GM19351 (cell line): ENCODE measurements around the gene CMIP.

Source experiments
- ATAC-seq: cut with Tn5 transposase; IDR thresholded peaks from one replicate; pipeline ENCODE4 v1.9.1; 2021; ENCODE audit warnings: mild to moderate bottlenecking, moderate library complexity; ENCODE audit not compliant: unreplicated experiment

Gene CMIP

DNA sequence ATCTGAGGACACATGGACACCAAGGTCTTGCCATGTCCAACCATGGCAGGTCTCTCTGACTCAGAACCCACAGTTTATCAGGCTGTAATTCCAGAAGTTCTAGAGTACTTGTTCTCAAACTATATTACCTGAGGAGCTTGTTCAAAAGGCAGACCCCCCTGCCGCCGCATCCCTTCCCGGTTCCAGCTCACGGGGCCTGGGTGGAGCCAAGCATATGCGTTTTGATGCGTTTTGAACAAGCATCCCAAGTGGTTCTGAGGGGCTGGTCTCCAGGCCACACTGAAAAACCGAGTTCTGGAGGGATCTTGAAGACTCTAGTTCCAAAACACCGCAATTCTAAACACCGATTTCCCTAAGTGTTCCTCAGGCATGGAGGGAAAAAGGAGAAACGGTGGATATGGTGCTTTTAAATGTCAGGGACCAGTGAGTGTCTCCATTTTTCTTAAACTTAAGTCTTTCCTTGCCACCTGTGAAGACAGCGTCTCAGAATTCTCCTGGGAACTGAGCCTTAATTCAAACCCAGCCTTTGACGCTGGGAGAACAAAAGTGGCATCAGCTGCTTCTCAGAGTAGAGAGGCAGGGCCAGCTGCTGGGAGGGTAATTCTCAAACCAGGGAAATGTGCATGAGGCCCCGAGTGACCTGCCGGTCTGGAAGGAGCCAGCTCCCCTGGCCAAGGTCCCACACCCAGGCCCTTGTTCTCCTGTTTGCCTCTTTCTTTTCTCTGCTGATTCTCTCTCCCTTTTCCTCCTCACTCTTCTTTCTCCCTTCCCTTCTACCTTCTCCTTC, 250.1 kb downstream of the CMIP start:
- ATAC-seq = no peak

GRCh38 chr16:81695321-81696165, 250.9 kb downstream of the CMIP start:
- no peak for ATAC-seq

DNA sequence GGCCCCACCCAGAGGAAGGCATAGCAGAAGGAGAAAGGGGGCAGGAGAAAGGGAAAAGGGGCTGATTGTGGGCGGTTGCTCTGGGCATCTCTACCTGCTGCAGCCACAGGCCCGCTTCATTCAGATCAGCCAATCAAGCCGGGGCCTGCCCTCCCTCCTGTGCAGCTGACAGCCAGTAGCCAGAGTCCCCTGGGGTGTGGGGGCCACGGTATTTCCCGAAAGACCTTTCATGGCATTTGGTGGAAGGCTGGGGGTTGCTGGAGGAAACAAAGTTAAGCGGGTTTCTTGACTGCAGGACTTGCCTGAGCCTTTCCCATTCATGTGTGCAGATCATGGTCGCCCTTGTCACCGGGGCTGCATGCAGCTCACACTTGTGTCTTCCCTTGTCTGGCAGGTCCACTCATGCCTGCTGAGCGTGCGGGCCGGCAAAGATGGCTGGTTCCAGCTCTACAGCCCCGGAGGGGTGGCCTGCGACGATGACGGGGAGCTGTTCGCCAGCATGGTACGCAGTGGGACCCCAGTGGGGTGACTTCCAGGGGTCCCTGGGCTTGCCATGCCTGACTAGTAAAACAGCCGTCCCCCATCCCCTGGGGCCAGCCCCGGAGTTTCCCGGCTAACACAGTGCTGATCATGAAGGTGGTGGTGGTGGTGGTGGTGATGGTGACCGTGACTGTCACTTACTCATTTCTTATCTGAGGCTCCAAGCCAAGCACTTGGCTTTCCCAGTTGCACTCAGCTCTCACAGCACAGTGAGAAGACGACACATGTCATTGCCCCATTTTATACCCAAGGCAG, 251.8 kb downstream of the CMIP start:
- ATAC-seq = no peak

DNA sequence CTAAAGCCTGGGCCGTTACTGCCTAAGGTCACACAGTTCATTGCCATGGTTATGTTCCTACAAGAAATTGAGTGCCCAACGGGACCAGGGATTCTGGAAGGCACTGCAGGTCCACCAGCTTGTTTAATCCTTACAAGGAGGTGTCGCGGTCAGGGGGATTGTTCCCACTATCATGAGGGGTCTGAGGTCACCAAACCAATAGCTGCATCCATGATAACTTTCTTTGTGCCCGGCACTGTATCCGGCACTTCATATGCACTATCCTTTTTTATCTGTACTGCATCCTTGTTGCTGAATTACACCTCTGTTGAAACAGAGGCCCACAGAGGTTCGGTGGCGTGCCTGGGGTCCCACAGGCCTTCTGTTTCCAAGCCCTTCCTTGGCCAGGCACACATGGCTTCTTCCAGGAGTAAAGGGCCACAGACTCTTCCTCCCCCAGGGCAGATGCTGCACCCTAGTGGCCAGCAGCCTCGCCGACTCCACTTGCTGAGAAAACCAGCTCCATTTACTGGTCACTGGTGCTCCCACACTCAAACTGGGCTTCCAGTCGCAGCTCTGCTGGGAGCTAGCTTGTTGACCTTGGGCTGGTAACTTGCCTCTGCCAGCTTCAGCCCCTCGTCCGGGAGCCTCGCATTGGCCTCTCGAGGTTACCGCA, 252.5 kb downstream of the CMIP start:
- no peak for ATAC-seq

GRCh38 chr16:81697616-81698309, 253.2 kb downstream of the CMIP start:
- ATAC-seq = no peak

DNA sequence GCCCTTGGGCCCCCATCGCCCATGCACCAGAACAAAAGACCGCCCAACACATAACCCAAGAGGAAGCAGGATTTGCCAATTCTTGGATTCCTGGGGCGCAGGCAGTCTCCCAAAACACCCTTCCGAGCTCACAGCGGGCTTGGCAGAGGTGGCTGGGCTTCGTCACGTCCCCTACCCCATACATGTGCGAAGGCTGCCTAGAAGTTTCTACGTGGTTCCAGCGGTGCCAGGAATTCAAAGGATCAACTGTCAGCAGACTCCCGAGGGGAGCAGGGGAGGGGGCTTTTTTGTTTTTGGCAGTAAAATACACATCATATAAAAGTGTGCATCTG, 253.7 kb downstream of the CMIP start:
- ATAC-seq = no peak

DNA sequence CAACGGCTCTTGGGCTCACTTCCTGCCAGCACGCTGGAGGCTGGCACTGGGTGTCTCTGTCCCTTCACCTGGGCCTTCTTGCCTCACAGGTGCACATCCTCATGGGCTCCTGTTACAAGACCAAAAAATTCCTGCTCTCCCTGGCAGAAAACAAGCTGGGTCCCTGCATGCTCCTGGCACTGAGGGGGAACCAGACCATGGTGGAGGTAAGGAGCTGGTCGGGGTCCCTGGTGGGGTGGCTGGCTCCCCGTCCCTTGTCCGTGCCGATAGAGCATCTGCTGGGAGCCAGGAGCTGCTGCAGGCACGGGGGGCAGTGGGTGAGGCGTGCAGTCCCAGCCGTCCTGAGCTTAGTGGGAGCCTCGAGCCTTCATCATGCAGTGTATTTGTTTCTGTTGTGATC, 255.0 kb downstream of the CMIP start:
- ATAC-seq = no peak

- no peak for ATAC-seq
Measured at GRCh38 chr16:81700071-81700779, 255.6 kb downstream of the CMIP start.

DNA sequence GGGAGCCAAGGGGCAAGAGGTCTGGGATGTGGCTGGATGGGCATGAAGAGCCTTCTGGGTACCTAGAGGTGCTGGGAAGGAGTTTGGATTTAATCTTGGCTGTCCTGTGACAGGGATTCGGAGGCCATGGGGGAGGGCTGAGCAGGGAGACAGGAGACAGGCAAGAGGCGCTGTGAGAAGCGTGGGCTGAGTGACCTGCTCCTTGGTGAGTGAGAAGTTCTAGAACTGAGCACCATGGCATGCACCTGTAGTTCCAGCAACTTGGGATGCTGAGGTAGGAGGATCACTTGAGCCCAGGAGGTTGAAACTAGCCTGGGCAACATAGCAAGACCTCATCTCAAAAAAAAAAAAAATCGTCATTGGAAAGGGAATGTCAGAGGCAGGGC, 256.2 kb downstream of the CMIP start:
- no peak for ATAC-seq

- no peak for ATAC-seq
Measured at GRCh38 chr16:81701296-81701970, 256.8 kb downstream of the CMIP start.

GRCh38 chr16:81702506-81702905, 257.9 kb downstream of the CMIP start:
- no peak for ATAC-seq

DNA sequence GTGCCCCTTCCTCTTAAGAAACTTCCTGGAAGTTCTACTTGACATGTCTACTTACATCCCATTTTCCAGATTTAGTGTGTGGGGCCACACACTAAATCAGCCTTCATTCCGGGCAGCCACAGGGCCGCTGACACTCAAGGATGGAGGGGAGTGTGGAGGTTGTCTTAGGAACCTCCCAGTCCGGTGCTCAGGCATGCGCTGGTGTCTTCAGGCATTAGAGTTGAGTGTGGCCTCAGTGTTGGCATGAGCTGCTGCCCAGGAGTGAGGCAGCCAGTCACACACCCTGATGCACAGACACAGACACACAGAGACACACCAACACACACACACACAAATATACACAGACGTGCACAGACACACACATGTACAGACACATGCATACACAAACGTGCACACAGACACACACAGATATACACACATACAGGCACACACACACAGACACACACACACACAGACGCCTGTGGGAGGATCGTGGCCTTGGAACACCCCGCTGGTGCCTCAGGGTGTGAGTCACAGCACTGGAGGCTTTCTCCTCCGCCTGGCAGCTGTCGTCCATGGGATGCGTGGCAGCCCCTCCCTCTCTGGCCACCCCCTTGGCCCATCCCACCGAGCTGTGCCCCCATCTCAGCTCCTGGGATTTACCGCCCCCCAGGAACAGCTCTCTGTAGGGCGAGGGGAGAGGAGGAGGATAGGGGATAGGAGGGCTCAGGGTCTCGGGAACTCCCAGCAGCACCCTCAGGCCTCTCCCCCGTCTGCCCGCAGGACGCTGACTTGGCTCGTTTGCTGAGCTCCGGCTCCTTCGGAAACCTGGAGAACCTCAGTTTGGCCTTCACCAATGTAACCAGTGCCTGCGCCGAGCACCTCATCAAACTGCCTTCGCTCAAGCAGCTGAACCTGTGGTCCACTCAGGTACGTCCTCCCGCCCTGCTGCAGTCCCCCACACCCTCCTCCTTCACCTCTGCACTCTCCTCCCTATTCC, 258.9 kb downstream of the CMIP start:
- no peak for ATAC-seq

DNA sequence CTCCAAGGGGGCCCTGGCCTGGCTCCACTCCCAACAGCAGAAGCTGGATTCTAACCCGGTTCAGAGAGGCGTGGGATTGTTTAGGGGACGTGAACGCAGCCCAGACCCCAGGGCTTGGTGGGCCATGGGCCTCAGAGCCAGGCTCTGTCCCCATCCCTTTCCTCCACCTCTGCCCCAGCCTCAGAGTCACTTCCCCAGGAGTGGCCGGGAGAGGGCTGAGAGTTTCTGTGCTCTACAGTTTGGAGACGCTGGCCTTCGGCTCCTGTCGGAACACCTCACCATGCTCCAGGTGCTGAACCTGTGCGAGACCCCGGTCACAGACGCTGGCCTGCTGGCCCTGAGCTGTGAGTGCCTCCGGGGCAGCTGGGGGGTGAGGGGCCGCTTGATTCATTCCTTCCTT, 260.7 kb downstream of the CMIP start:
- ATAC-seq = no peak

DNA sequence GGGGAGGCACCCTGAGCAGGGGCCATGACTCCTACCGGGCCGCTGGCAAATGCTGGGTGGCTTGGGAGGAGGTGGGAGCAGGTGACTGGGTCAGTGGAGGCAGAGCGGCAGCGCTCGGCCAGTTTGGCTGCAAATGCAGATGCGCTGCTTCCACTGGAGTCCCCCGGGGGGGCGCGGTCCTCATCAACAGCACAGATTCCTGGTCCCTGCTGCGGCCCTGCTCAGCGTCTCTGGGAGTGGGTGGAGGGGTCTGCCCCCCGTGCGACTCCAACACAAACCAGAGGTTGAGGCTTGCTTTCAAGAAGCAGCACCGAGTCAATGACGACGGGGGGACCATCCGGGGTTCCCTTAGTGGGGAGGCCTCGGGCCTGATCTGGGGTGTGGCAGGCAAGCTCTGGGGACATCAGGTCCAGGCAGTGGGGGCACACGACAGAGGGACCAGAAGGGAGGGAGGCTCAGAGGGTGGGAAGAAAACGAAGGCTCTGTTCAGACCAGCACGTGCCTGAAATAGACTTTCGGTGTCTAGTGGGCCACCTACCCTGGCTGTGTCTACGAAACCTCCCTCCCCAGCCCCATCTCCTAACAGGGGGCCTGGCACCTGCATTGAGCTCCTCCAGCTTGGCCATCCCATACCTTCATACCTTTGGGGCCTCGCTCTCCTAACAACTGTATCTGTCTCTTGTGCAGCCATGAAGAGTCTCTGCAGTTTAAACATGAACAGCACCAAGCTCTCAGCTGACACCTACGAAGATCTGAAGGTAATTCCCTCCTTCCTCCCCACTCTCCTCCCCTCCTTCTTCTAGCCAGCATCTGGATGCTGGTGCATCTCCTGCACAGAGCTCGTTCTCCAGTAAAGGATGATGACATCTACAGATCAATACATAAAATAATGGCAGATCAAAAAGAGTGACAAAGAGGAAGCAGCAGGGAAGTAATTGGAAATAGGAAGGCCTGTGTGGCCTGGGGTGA, 262.0 kb downstream of the CMIP start:
- ATAC-seq = no peak

GRCh38 chr16:81707411-81708265, 263.0 kb downstream of the CMIP start:
- ATAC-seq = no peak
